ENCODE results near the gene RPS26.
"Not testable (repeated sequence)": the region's sequence is repeated elsewhere in the genome, so short reads cannot be mapped to it uniquely, and the experiment has no call there.

RPS26 gene

GRCh38 chr12:56021889-56022497 is 19.7 kb upstream of the RPS26 start:
- no peak for DNase-seq

- no peak for DNase-seq
Observed at GRCh38 chr12:56028511-56029165, 13.1 kb upstream of the RPS26 start.

- no peak for DNase-seq
Observed at GRCh38 chr12:56029166-56029519, 12.6 kb upstream of the RPS26 start.

GRCh38 chr12:56029666-56030293 is 11.9 kb upstream of the RPS26 start:
- peak; percentile 49 for DNase-seq

GRCh38 chr12:56031987-56032386 is 9.7 kb upstream of the RPS26 start:
- no peak for DNase-seq

GRCh38 chr12:56034586-56035332 is 7.0 kb upstream of the RPS26 start:
- no peak for DNase-seq

GRCh38 chr12:56037161-56037560 is 4.6 kb upstream of the RPS26 start:
- no peak for DNase-seq

- no peak for DNase-seq
Observed at GRCh38 chr12:56038022-56038655, 3.6 kb upstream of the RPS26 start.

- DNase-seq, result no peak
Observed at GRCh38 chr12:56040151-56040550, 1.6 kb upstream of the RPS26 start.

- no peak for DNase-seq
Observed at GRCh38 chr12:56040963-56041551, 661 bp upstream of the RPS26 start.

GRCh38 chr12:56042430-56042813 is 704 bp downstream of the RPS26 start:
- DNase-seq, result not testable (repeated sequence)

- no peak for DNase-seq
Observed at GRCh38 chr12:56042843-56043242, 1.1 kb downstream of the RPS26 start.

- DNase-seq, result no peak
Observed at GRCh38 chr12:56046027-56046780, 4.5 kb downstream of the RPS26 start.

GRCh38 chr12:56053407-56053893 is 11.7 kb downstream of the RPS26 start:
- no peak for DNase-seq

GRCh38 chr12:56059964-56060363 is 18.2 kb downstream of the RPS26 start:
- not testable (repeated sequence) for DNase-seq

- DNase-seq, result no peak
Observed at GRCh38 chr12:56061982-56062381, 20.3 kb downstream of the RPS26 start.

GRCh38 chr12:56062996-56063395 is 21.3 kb downstream of the RPS26 start:
- no peak for DNase-seq

- no peak for DNase-seq
Observed at GRCh38 chr12:56071648-56072047, 29.9 kb downstream of the RPS26 start.

- no peak for DNase-seq
Observed at GRCh38 chr12:56074396-56074795, 32.7 kb downstream of the RPS26 start.

GRCh38 chr12:56077966-56078365 is 36.2 kb downstream of the RPS26 start:
- DNase-seq, result not testable (repeated sequence)

- no peak for DNase-seq
Observed at GRCh38 chr12:56078427-56078826, 36.7 kb downstream of the RPS26 start.

Measured in activated naive CD4-positive, alpha-beta T cell treated with anti-CD3 and anti-CD28 coated beads, Interleukin-2, amount 50 U/mL, for 16 hours (primary cell).